Panc1 (cell line): ENCODE measurements around the gene CNTN1.

ENCODE experiments used
- CTCF ChIP-seq: fragments of 450-650 bp; IDR thresholded peaks from 2 replicates; pipeline ENCODE4 v1.5.1; 2017; ENCODE audit warnings: mild to moderate bottlenecking
- POLR2AphosphoS5 ChIP-seq: IDR thresholded peaks from 2 replicates; pipeline ENCODE4 v1.6.1; 2012; ENCODE audit warnings: mild to moderate bottlenecking, low read depth, low read length, moderate library complexity
- REST ChIP-seq, 2 experiments: IDR thresholded peaks; 2 replicates each; pipeline ENCODE4 v1.6.1; 2011 to 2012; ENCODE audit warnings: low read depth in 2 of 2, control low read depth in 1 of 2, low read length in 1 of 2, mild to moderate bottlenecking in 1 of 2, moderate library complexity in 1 of 2; ENCODE audit not compliant: insufficient read depth in 1 of 2
- TCF7L2 ChIP-seq: IDR thresholded peaks from 2 replicates; pipeline ENCODE4 v1.6.1; 2011; ENCODE audit warnings: mild to moderate bottlenecking, low read depth, low read length, inconsistent platforms

GRCh38 chr12:40853221-40853620, 161.0 kb downstream of the CNTN1 start:
- TF ChIP-seq CTCF: no peak
- TF ChIP-seq REST (IDR thresholded peaks at IDR 0.05; ENCODE audit: insufficient read depth in 1 of 2, low read depth in 2 of 2, low read length in 1 of 2): no peak
- no peak for TF ChIP-seq POLR2AphosphoS5
- no peak for TF ChIP-seq TCF7L2
